ENCODE data around the gene LONRF2.
A peak's percentile ranks its signal among the peaks of the same experiment; 100 is the strongest.

The LONRF2 gene

GRCh38 chr2:100228967-100229366 is 93.3 kb downstream of the LONRF2 start:
- H4K20me1 ChIP-seq: no peaks in the 10 kb centered on the region
- no peak overlapping the region for H3K27ac ChIP-seq
- TF ChIP-seq Cebpa-rat (IDR thresholded peaks at IDR 0.05): no peak
- H3K4me1 ChIP-seq: peaks cover 16% of the 10 kb centered on the region
- no peaks in the 10 kb centered on the region for H3K27me3 ChIP-seq
- H3K4me2 ChIP-seq: no peak overlapping the region
- no peak overlapping the region for H3K9ac ChIP-seq
- H3K36me3 ChIP-seq: no peaks in the 10 kb centered on the region
- no peak overlapping the region for H3K4me3 ChIP-seq
- no peaks in the 10 kb centered on the region for H3K9me3 ChIP-seq

DNA sequence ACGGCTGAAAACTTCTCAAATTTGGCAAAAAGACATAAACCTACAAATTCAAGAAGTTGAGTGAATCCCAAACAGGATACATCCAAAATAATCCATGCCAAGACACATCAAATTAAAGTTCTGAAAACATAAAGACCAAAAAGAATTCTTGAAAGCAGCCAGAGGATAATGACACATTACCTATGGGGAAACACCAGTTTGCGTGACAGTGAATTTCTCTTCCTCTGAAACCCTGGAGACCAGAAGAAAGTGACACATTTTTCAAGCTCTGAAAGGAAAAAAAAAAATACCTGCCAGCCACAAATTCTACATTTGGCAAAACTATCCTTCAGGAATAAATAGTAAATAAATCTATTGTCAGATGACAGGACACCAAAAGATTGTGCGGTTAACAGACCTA is 93.9 kb downstream of the LONRF2 start:
- Histone ChIP-seq H3K9ac (no peak overlapping the region), H3K4me2 (peak overlapping the region; percentile 1), H3K27ac (no peak overlapping the region), H3K27me3 (no peaks in the 10 kb centered on the region), H3K9me3 (no peaks in the 10 kb centered on the region), H3K4me1 (peaks cover 16% of the 10 kb centered on the region), H3K4me3 (no peak overlapping the region), H3K36me3 (no peaks in the 10 kb centered on the region), H4K20me1 (no peaks in the 10 kb centered on the region)
- no peak for TF ChIP-seq Cebpa-rat (IDR thresholded peaks at IDR 0.05)

DNA sequence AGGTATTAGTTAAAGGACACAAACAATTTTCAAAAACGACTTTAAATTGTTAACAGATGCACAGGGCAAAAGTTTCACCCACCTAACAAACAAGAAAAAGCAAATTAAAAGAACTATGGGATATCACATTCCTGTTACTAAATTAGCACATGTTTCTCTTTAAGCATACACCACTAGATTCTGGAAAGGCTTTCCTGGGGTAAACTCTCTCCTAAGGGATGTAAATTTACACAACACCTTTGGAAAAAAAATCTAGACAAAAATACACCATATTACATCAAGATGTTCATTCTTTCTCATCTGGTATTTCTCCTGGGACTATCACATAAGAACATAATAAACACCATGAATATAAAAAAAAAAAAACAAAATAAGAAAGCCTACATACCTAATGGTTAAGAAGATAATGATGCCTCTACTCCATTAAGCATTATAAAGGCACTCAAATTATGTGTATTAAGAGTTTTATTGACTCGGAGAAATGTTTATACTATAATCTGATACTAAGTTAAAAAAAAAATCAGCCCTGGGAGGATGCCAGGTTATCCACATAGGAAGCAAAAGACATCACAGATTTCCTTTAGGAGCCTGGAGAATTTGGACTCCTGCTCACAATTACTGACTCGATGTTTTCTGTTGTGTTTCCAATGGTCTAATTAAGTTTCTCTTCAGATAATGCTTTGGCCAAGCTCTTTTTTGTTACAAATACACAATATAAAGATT is 97.2 kb downstream of the LONRF2 start:
- no peaks in the 10 kb centered on the region for H3K27me3 ChIP-seq
- H3K4me2 ChIP-seq: no peak overlapping the region
- H3K9me3 ChIP-seq: peaks cover 4% of the 10 kb centered on the region; the same call in 1 of the 2 replicates
- H3K36me3 ChIP-seq: no peaks in the 10 kb centered on the region
- H3K4me1 ChIP-seq: peaks cover 16% of the 10 kb centered on the region
- H4K20me1 ChIP-seq: no peaks in the 10 kb centered on the region
- no peak overlapping the region for H3K4me3 ChIP-seq
- TF ChIP-seq Cebpa-rat (IDR thresholded peaks at IDR 0.05): no peak
- no peak overlapping the region for H3K27ac ChIP-seq
- H3K9ac ChIP-seq: no peak overlapping the region

DNA sequence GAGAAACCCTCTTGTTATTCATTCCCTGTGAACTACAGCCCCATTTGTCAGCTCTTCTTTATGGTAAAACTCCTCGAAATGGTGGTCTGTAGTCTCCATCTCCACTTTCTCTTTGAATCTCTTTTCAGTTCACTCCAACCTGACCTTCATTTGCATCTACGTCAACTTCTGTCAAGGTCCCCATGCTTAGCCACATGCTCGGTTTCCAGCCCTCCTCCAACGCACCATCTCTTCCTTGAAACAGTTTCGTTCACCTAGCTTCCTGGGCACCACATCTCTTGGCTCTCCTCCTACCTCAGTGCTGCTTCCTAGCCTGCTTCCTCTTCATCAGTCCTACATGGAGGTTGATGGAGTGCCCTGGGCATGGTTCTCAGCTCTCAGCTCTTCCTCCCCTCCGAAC is 98.8 kb downstream of the LONRF2 start:
- Histone ChIP-seq H4K20me1 (no peaks in the 10 kb centered on the region), H3K36me3 (no peaks in the 10 kb centered on the region), H3K4me2 (no peak overlapping the region), H3K9me3 (peaks cover 4% of the 10 kb centered on the region; the same call in 1 of the 2 replicates), H3K9ac (no peak overlapping the region), H3K27me3 (no peaks in the 10 kb centered on the region), H3K27ac (no peak overlapping the region), H3K4me3 (no peak overlapping the region), H3K4me1 (peaks cover 12% of the 10 kb centered on the region)
- no peak for TF ChIP-seq Cebpa-rat (IDR thresholded peaks at IDR 0.05)
